Measurements from ENCODE around the gene STYX. TPM values are rescaled to one million over a fixed set of nuclear protein-coding genes. Genes with fewer than 3 reads are reported as not detected.

Gene STYX, protein sequence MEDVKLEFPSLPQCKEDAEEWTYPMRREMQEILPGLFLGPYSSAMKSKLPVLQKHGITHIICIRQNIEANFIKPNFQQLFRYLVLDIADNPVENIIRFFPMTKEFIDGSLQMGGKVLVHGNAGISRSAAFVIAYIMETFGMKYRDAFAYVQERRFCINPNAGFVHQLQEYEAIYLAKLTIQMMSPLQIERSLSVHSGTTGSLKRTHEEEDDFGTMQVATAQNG
- polyA plus RNA-seq (2013, experiment 1 of 4) = 25.0 TPM
- 27.7 TPM for polyA plus RNA-seq (2013, experiment 2 of 4)
- polyA plus RNA-seq (2013, experiment 3 of 4) = 16.6 TPM
- 17.0 TPM for polyA plus RNA-seq (2013, experiment 4 of 4)

DNA sequence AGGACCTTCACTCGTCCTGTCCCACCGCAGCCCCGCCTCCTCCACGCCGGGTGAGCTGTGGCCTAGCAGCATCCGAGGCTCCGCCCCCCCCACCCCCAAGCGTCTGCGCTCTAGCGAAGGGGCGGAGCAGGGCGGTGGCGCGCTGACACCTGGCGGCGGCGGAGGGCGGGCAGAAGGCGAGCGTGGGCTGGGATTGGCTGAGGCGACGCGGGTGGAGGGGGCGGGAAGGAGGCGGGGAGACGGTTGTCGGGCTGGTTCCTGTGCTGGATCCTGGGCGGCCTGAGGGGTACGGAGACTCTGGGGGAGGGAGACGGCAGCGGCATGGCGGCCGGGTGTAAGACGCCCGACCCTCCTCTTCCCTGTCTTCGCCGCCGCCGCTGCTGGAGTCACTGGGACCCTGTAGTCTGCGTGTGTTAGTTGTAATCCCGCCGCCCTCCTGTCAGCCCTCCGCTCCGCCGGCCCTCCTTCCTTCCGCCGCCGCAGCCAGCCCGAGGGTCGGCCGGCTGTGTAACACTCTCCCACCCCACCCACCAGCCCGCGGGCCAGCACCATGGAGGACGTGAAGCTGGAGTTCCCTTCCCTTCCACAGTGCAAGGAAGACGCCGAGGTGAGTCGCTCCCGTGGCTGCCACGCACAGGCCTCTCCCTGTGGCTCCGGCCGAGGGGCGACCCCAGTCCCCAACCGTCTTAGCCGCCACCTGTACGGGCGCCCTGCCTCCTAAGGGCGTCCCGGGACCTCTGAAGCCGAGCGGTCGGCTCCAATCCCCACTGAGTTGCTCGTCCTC lies at the start of gene STYX:
Gene STYX, plus strand, starts transcription at position 242 of the 784 bp plus-strand sequence. Its CDS starts 309 bp downstream, at position 551.
- Histone ChIP-seq H3K4me3 (ENCODE audit: insufficient read depth, low read depth, low read length) (peak within 1 kb of the TSS; percentile 98), H3K36me3 (ENCODE audit: control insufficient read depth, insufficient read depth, low read length) (peaks cover 9% of the 10 kb centered on the region), H3K27ac (ENCODE audit: insufficient read depth, low read depth, low read length, poor library complexity, severe bottlenecking) (peak within 1 kb of the TSS; percentile 64), H3K27me3 (ENCODE audit: control insufficient read depth, insufficient read depth, low read length, poor library complexity, severe bottlenecking) (no peaks in the 10 kb centered on the region), H3K4me1 (ENCODE audit: control insufficient read depth, insufficient read depth, low read length) (no peaks in the 10 kb centered on the region), H3K9me3 (ENCODE audit: control insufficient read depth, low read length) (no peaks in the 10 kb centered on the region)
- 0% methylated on average over 72 of the region's 72 CpGs for WGBS, 2 experiments

GRCh38 chr14:52683985-52684520 lies 45.9 kb upstream of the STYX start:
- H3K4me1 ChIP-seq (ENCODE audit: control insufficient read depth, insufficient read depth, low read length) = no peaks in the 10 kb centered on the region
- no peaks in the 10 kb centered on the region for H3K36me3 ChIP-seq (ENCODE audit: control insufficient read depth, insufficient read depth, low read length)
- 90 to 95% methylated on average over 2 of the region's 2 CpGs for WGBS, 2 experiments
- H3K27me3 ChIP-seq (ENCODE audit: control insufficient read depth, insufficient read depth, low read length, poor library complexity, severe bottlenecking) = no peaks in the 10 kb centered on the region
- H3K27ac ChIP-seq (ENCODE audit: insufficient read depth, low read depth, low read length, poor library complexity, severe bottlenecking) = no peak overlapping the region
- H3K9me3 ChIP-seq (ENCODE audit: control insufficient read depth, low read length) = no peaks in the 10 kb centered on the region
- no peak overlapping the region for H3K4me3 ChIP-seq (ENCODE audit: insufficient read depth, low read depth, low read length)

DNA sequence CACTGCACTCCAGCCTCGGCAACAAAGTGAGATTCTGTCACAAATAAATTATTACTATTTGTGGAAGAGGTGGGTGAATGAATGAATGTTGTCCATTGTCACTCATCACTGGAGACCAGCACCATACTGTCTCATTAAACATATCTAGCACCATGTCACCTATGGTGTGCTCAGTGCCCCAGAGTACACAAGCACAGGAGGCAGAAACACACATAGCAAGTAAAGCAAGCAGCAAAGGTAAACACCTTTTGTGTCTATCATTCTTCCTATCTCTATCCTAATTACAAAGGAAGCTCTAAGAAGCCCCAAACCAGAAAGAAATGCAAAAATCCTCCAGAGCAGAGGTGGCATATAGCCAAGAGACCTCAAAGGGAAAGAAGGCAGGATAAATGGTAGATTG lies 43.8 kb upstream of the STYX start:
- Histone ChIP-seq H3K27me3 (ENCODE audit: control insufficient read depth, insufficient read depth, low read length, poor library complexity, severe bottlenecking) (no peaks in the 10 kb centered on the region), H3K9me3 (ENCODE audit: control insufficient read depth, low read length) (no peaks in the 10 kb centered on the region), H3K4me1 (ENCODE audit: control insufficient read depth, insufficient read depth, low read length) (no peaks in the 10 kb centered on the region), H3K4me3 (ENCODE audit: insufficient read depth, low read depth, low read length) (no peak overlapping the region), H3K36me3 (ENCODE audit: control insufficient read depth, insufficient read depth, low read length) (no peaks in the 10 kb centered on the region), H3K27ac (ENCODE audit: insufficient read depth, low read depth, low read length, poor library complexity, severe bottlenecking) (no peak overlapping the region)
- WGBS, 2 experiments = 100% methylated on average over 1 of the region's 1 CpG

DNA sequence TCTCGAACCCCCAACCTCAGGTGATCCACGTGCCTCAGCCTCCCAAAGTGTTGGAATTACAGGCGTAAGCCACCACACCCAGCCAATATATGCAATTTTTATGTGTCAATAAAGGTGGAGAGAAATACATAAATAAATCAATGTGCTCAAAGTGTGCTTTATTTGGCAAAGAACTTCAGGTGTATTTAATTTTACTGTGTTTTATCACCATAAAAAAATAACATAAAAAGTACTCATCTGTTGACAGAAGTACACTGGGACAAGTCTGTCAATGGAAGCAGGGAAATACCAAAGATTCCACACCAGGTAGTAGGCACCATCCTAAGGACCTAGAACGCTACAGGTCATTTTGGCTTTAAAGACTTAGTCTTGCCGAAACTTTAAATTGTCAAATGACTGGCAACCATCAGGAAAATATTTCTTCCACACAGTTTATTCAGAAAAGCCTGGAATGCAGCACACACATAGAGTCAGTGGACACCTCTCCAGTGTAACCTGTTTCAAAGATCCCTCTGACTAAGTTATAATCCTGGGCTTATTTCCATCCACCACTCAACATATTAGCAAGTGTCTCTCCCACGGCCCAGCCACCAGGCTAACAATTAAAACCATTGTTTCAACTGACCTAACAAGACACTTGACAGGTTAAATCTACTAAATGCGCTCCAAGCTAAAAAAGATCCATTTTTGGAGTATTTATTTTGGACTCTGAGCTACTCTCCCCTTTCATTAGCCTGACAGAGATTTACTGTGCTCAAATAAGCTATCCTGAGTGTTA lies 38.8 kb upstream of the STYX start:
- peaks cover 19% of the 10 kb centered on the region for H3K27me3 ChIP-seq (ENCODE audit: control insufficient read depth, insufficient read depth, low read length, poor library complexity, severe bottlenecking)
- WGBS, 2 experiments = 88 to 93% methylated on average over 6 to 7 of the region's 7 CpGs
- no peaks in the 10 kb centered on the region for H3K9me3 ChIP-seq (ENCODE audit: control insufficient read depth, low read length)
- H3K27ac ChIP-seq (ENCODE audit: insufficient read depth, low read depth, low read length, poor library complexity, severe bottlenecking) = no peak overlapping the region
- H3K36me3 ChIP-seq (ENCODE audit: control insufficient read depth, insufficient read depth, low read length) = no peaks in the 10 kb centered on the region
- H3K4me1 ChIP-seq (ENCODE audit: control insufficient read depth, insufficient read depth, low read length) = peaks cover 7% of the 10 kb centered on the region
- no peak overlapping the region for H3K4me3 ChIP-seq (ENCODE audit: insufficient read depth, low read depth, low read length)

- H3K27me3 ChIP-seq (ENCODE audit: control insufficient read depth, insufficient read depth, low read length, poor library complexity, severe bottlenecking) = peaks cover 19% of the 10 kb centered on the region
- WGBS, 2 experiments = 90 to 96% methylated on average over 4 to 5 of the region's 5 CpGs
- H3K4me1 ChIP-seq (ENCODE audit: control insufficient read depth, insufficient read depth, low read length) = peaks cover 7% of the 10 kb centered on the region
- no peak overlapping the region for H3K27ac ChIP-seq (ENCODE audit: insufficient read depth, low read depth, low read length, poor library complexity, severe bottlenecking)
- no peak overlapping the region for H3K4me3 ChIP-seq (ENCODE audit: insufficient read depth, low read depth, low read length)
- no peaks in the 10 kb centered on the region for H3K36me3 ChIP-seq (ENCODE audit: control insufficient read depth, insufficient read depth, low read length)
- no peaks in the 10 kb centered on the region for H3K9me3 ChIP-seq (ENCODE audit: control insufficient read depth, low read length)
Observed at GRCh38 chr14:52692248-52692962, 37.6 kb upstream of the STYX start.

- Histone ChIP-seq H3K36me3 (ENCODE audit: control insufficient read depth, insufficient read depth, low read length) (no peaks in the 10 kb centered on the region), H3K4me3 (ENCODE audit: insufficient read depth, low read depth, low read length) (no peak overlapping the region), H3K4me1 (ENCODE audit: control insufficient read depth, insufficient read depth, low read length) (peaks cover 7% of the 10 kb centered on the region), H3K9me3 (ENCODE audit: control insufficient read depth, low read length) (no peaks in the 10 kb centered on the region), H3K27ac (ENCODE audit: insufficient read depth, low read depth, low read length, poor library complexity, severe bottlenecking) (no peak overlapping the region), H3K27me3 (ENCODE audit: control insufficient read depth, insufficient read depth, low read length, poor library complexity, severe bottlenecking) (peaks cover 19% of the 10 kb centered on the region)
- WGBS, 2 experiments = 83 to 89% methylated on average over 3 of the region's 3 CpGs
Observed at GRCh38 chr14:52693036-52693435, 36.9 kb upstream of the STYX start.

- peaks cover 7% of the 10 kb centered on the region for H3K4me1 ChIP-seq (ENCODE audit: control insufficient read depth, insufficient read depth, low read length)
- 91 to 94% methylated on average over 7 of the region's 7 CpGs for whole genome bisulfite sequencing, 2 experiments
- H3K27me3 ChIP-seq (ENCODE audit: control insufficient read depth, insufficient read depth, low read length, poor library complexity, severe bottlenecking) = peaks cover 19% of the 10 kb centered on the region
- no peak overlapping the region for H3K27ac ChIP-seq (ENCODE audit: insufficient read depth, low read depth, low read length, poor library complexity, severe bottlenecking)
- no peak overlapping the region for H3K4me3 ChIP-seq (ENCODE audit: insufficient read depth, low read depth, low read length)
- no peaks in the 10 kb centered on the region for H3K36me3 ChIP-seq (ENCODE audit: control insufficient read depth, insufficient read depth, low read length)
- no peaks in the 10 kb centered on the region for H3K9me3 ChIP-seq (ENCODE audit: control insufficient read depth, low read length)
Observed at GRCh38 chr14:52693532-52693931, 36.4 kb upstream of the STYX start.

DNA sequence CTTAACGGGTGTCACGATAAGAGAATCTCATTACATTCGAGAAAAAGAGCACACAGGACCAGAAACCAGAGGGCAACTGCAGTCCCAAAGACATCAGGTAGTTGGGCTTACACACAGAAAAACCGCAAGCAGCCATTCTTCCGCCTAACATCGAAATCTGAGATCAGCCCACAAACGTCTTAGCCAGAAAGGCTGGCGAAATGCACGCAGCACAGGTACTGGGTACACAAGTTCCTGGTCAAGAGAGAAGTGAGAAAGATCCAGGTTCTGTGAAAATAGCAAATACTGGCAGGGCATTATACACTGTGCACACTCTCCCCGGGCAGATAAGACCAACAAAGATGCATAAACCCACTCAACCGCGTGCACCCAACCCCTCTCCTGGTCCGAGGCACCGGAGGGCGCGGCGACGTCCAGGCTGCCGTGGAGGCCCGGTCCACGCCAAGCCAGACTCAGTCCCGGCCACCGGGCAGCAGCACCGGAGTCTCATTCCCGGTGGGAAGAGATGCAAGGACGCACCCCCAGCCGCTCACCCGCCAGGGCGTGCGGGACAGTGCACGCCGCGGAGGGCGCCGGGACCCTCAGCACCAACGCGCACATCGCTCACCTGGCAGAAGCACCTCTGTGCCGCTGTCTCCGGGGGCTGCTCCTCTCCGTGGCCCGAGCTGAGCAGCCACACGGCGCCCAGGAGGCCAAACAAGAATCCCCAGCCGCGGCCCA lies 35.0 kb upstream of the STYX start:
- H3K27me3 ChIP-seq (ENCODE audit: control insufficient read depth, insufficient read depth, low read length, poor library complexity, severe bottlenecking) = peaks cover 19% of the 10 kb centered on the region
- H3K36me3 ChIP-seq (ENCODE audit: control insufficient read depth, insufficient read depth, low read length) = no peaks in the 10 kb centered on the region
- H3K9me3 ChIP-seq (ENCODE audit: control insufficient read depth, low read length) = no peaks in the 10 kb centered on the region
- WGBS, 2 experiments = 1% methylated on average over 46 of the region's 46 CpGs
- peak overlapping the region; percentile 91 for H3K4me3 ChIP-seq (ENCODE audit: insufficient read depth, low read depth, low read length)
- no peak overlapping the region for H3K27ac ChIP-seq (ENCODE audit: insufficient read depth, low read depth, low read length, poor library complexity, severe bottlenecking)
- H3K4me1 ChIP-seq (ENCODE audit: control insufficient read depth, insufficient read depth, low read length) = peaks cover 7% of the 10 kb centered on the region

- 0 to 1% methylated on average over 78 of the region's 78 CpGs for WGBS, 2 experiments
- peak within 1 kb of the TSS; percentile 16 for H3K27ac ChIP-seq (ENCODE audit: insufficient read depth, low read depth, low read length, poor library complexity, severe bottlenecking)
- peaks cover 7% of the 10 kb centered on the region for H3K4me1 ChIP-seq (ENCODE audit: control insufficient read depth, insufficient read depth, low read length)
- no peaks in the 10 kb centered on the region for H3K9me3 ChIP-seq (ENCODE audit: control insufficient read depth, low read length)
- H3K36me3 ChIP-seq (ENCODE audit: control insufficient read depth, insufficient read depth, low read length) = no peaks in the 10 kb centered on the region
- H3K4me3 ChIP-seq (ENCODE audit: insufficient read depth, low read depth, low read length) = peak within 1 kb of the TSS; percentile 91
- peaks cover 19% of the 10 kb centered on the region for H3K27me3 ChIP-seq (ENCODE audit: control insufficient read depth, insufficient read depth, low read length, poor library complexity, severe bottlenecking)
Observed at GRCh38 chr14:52695481-52696091, 34.4 kb upstream of the STYX start, which contains the start of gene ERO1A. TSS of gene ERO1A (minus strand) at chr14:52695558. CDS start at chr14:52695481, 77 bp downstream.
